MM.1S (cell line): ENCODE measurements around the gene FRMD1.

Experiments used
- DNase-seq: peaks from one replicate; pipeline ENCODE4 v3.0.0-alpha.2; 2015
- H2AFZ ChIP-seq: fragments of 300-600 bp; sonication (generic); 2 replicates; pipeline ENCODE4 v1.6.0; 2016; ENCODE audit warnings: antibody characterized with exemption, low read length
- H3F3A ChIP-seq: fragments of 300-600 bp; sonication (generic); 2 replicates; pipeline ENCODE4 v1.6.1; 2016; ENCODE audit warnings: mild to moderate bottlenecking, antibody characterized with exemption, low read length, moderate library complexity, mixed read lengths; ENCODE audit not compliant: insufficient read depth
- H3K27ac ChIP-seq: fragments of 300-600 bp; sonication (generic); 2 replicates; pipeline ENCODE4 v1.5.1; 2016; ENCODE audit warnings: mild to moderate bottlenecking, low read length
- H3K27me3 ChIP-seq: fragments of 300-600 bp; sonication (generic); replicated peaks from 2 replicates; pipeline ENCODE4 v1.6.0; 2016; ENCODE audit warnings: low read length; ENCODE audit not compliant: insufficient read depth
- H3K36me3 ChIP-seq: fragments of 300-600 bp; sonication (generic); replicated peaks from 2 replicates; pipeline ENCODE4 v1.6.1; 2016; ENCODE audit warnings: mild to moderate bottlenecking, low read length, mixed read lengths; ENCODE audit not compliant: insufficient read depth
- H3K4me1 ChIP-seq: fragments of 300-600 bp; sonication (generic); 2 replicates; pipeline ENCODE4 v1.6.1; 2016; ENCODE audit warnings: low read length, mixed read lengths
- H3K4me2 ChIP-seq: fragments of 300-600 bp; sonication (generic); 2 replicates; pipeline ENCODE4 v1.6.0; 2016; ENCODE audit warnings: low read depth, low read length
- H3K4me3 ChIP-seq: fragments of 300-600 bp; sonication (generic); 2 replicates; pipeline ENCODE4 v1.5.1; 2016; ENCODE audit warnings: low read length, mixed read lengths
- H3K79me2 ChIP-seq: fragments of 300-600 bp; sonication (generic); 2 replicates; pipeline ENCODE4 v1.6.1; 2016; ENCODE audit warnings: mixed run types, low read length, mixed read lengths
- H3K9ac ChIP-seq: fragments of 300-600 bp; sonication (generic); 2 replicates; pipeline ENCODE4 v1.6.1; 2016; ENCODE audit warnings: low read length, mixed read lengths
- H3K9me2 ChIP-seq: fragments of 300-600 bp; sonication (generic); replicated peaks from 2 replicates; pipeline ENCODE4 v1.6.1; 2016; ENCODE audit warnings: mild to moderate bottlenecking, low read length, mixed read lengths; ENCODE audit not compliant: insufficient read depth
- H3K9me3 ChIP-seq: fragments of 300-600 bp; sonication (generic); replicated peaks from 2 replicates; pipeline ENCODE4 v1.6.1; 2016; ENCODE audit warnings: mild to moderate bottlenecking, low read length, mixed read lengths; ENCODE audit not compliant: insufficient read depth
- H4K20me1 ChIP-seq: fragments of 300-600 bp; sonication (generic); 2 replicates; pipeline ENCODE4 v1.6.1; 2016; ENCODE audit warnings: mild to moderate bottlenecking, low read length, moderate library complexity, mixed read lengths; ENCODE audit not compliant: insufficient read depth
- EZH2 ChIP-seq: fragments of 300-600 bp; sonication (generic); optimal IDR thresholded peaks from 2 replicates; pipeline ENCODE3; 2017; ENCODE audit warnings: low read depth, mild to moderate bottlenecking, antibody characterized with exemption, low read length, mixed read lengths
- EZH2phosphoT487 ChIP-seq: fragments of 300-600 bp; sonication (generic); IDR thresholded peaks from 2 replicates; pipeline ENCODE4 v1.6.1; 2018; ENCODE audit warnings: antibody characterized with exemption, low read length
- TF ChIP-seq, protein P1 (sequence below): fragments of 300-600 bp; sonication (generic); IDR thresholded peaks from 2 replicates; pipeline ENCODE4 v1.5.1; 2016; ENCODE audit warnings: antibody characterized with exemption, low read length, mixed read lengths

The FRMD1 gene

DNA sequence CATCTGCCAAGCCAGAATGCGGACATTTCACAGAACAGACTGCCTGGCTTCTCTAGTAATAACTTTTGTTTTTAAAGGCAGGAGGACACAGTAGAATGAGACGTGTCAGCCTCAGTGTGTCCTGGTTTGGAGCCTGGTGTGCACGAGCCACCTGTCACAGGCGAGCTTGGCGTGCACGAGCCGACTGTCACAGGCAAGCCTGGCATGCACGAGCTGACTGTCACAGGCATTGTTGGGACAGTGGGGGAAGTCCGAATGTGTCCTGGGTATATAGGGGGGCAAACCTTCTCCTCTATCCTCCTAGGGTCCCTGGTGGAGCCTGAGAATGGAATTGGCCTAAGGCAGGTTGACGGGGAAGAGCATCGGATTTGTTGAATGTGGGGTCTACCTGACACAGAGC, 74.1 kb downstream of the FRMD1 start:
- no peaks in the 10 kb centered on the region for H4K20me1 ChIP-seq
- H3K4me2 ChIP-seq = no peak overlapping the region
- no peak overlapping the region for H3K4me3 ChIP-seq
- TF ChIP-seq, protein P1, sequence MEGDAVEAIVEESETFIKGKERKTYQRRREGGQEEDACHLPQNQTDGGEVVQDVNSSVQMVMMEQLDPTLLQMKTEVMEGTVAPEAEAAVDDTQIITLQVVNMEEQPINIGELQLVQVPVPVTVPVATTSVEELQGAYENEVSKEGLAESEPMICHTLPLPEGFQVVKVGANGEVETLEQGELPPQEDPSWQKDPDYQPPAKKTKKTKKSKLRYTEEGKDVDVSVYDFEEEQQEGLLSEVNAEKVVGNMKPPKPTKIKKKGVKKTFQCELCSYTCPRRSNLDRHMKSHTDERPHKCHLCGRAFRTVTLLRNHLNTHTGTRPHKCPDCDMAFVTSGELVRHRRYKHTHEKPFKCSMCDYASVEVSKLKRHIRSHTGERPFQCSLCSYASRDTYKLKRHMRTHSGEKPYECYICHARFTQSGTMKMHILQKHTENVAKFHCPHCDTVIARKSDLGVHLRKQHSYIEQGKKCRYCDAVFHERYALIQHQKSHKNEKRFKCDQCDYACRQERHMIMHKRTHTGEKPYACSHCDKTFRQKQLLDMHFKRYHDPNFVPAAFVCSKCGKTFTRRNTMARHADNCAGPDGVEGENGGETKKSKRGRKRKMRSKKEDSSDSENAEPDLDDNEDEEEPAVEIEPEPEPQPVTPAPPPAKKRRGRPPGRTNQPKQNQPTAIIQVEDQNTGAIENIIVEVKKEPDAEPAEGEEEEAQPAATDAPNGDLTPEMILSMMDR = no peak
- TF ChIP-seq EZH2 = no peak
- TF ChIP-seq EZH2phosphoT487 = no peak
- H3K27ac ChIP-seq = no peak overlapping the region
- no peaks in the 10 kb centered on the region; the same call in 1 of the 2 replicates for H3K27me3 ChIP-seq
- no peak overlapping the region for H2AFZ ChIP-seq
- H3K9ac ChIP-seq = no peak overlapping the region
- no peaks in the 10 kb centered on the region for H3K9me3 ChIP-seq
- H3K4me1 ChIP-seq = no peaks in the 10 kb centered on the region
- H3K36me3 ChIP-seq = no peaks in the 10 kb centered on the region
- no peaks in the 10 kb centered on the region for H3F3A ChIP-seq
- DNase-seq = no peak
- H3K79me2 ChIP-seq = no peaks in the 10 kb centered on the region
- no peaks in the 10 kb centered on the region for H3K9me2 ChIP-seq

DNA sequence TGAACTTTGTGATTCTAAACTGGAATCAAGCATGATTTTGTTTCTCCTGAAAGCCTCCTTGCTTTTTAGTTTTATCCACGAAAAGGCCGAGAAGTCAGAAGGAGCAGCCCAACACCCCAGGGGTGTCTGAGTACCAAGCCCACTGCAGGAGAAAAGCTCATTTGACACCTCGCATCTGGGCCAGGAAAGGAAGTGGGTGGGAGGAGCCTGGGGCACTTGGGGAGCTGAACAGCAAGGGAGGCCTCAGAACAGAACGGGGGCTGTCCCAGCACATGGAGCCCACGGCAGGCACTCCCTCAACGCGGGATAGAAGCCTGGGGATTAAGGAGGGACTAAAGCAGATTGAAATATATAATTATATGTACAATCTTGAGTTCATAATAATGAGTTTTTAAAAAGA, 75.0 kb downstream of the FRMD1 start:
- H4K20me1 ChIP-seq = no peaks in the 10 kb centered on the region
- H3K27me3 ChIP-seq = no peaks in the 10 kb centered on the region; the same call in 1 of the 2 replicates
- H3K36me3 ChIP-seq = no peaks in the 10 kb centered on the region
- no peaks in the 10 kb centered on the region for H3K79me2 ChIP-seq
- no peaks in the 10 kb centered on the region for H3F3A ChIP-seq
- no peak for DNase-seq
- H3K9ac ChIP-seq = no peak overlapping the region
- no peak overlapping the region for H3K27ac ChIP-seq
- no peaks in the 10 kb centered on the region for H3K9me2 ChIP-seq
- no peak overlapping the region for H2AFZ ChIP-seq
- no peak overlapping the region for H3K4me2 ChIP-seq
- H3K4me3 ChIP-seq = no peak overlapping the region
- no peaks in the 10 kb centered on the region for H3K4me1 ChIP-seq
- TF ChIP-seq, protein P1 = no peak
- TF ChIP-seq EZH2phosphoT487 (no peak), EZH2 (no peak)
- H3K9me3 ChIP-seq = no peaks in the 10 kb centered on the region
